GM06990 (cell line): Measurements from ENCODE around the gene SIAH3.

Experiments used
- DNase-seq: peaks from one replicate; pipeline ENCODE4 v3.0.0-alpha.2; 2011; ENCODE audit not compliant: insufficient read length; ENCODE audit errors: extremely low read depth
- H3K27me3 ChIP-seq: replicated peaks from 2 replicates; pipeline ENCODE4 v1.6.0; 2011; ENCODE audit warnings: low read length; ENCODE audit not compliant: control insufficient read depth, insufficient read depth
- H3K36me3 ChIP-seq: 2 replicates; pipeline ENCODE4 v1.5.1; 2011; ENCODE audit warnings: low read length; ENCODE audit not compliant: control insufficient read depth, insufficient read depth
- H3K4me3 ChIP-seq: replicated peaks from 2 replicates; pipeline ENCODE4 v1.5.1; 2011; ENCODE audit warnings: low read depth, mild to moderate bottlenecking, control low read depth, low read length
- CTCF ChIP-seq: IDR thresholded peaks from 2 replicates; pipeline ENCODE4 v1.5.1; 2011; ENCODE audit warnings: low read length, control low read depth, mild to moderate bottlenecking, inconsistent platforms; ENCODE audit not compliant: insufficient read depth, poor library complexity, severe bottlenecking

SIAH3 gene

GRCh38 chr13:45779901-45780300, 71.7 kb downstream of the SIAH3 start:
- no peaks in the 10 kb centered on the region for H3K27me3 ChIP-seq
- no peak overlapping the region for H3K4me3 ChIP-seq

GRCh38 chr13:45778882-45779281, 72.7 kb downstream of the SIAH3 start:
- H3K4me3 ChIP-seq, result no peak overlapping the region
- TF ChIP-seq CTCF, result no peak
- DNase-seq, result no peak
- no peaks in the 10 kb centered on the region for H3K36me3 ChIP-seq
- no peaks in the 10 kb centered on the region for H3K27me3 ChIP-seq

More at GRCh38 chr13:45779901-45780300, 71.7 kb downstream of the SIAH3 start:
- no peaks in the 10 kb centered on the region for H3K36me3 ChIP-seq
- TF ChIP-seq CTCF, result no peak
- no peak for DNase-seq

- Histone ChIP-seq H3K36me3 (no peaks in the 10 kb centered on the region), H3K27me3 (no peaks in the 10 kb centered on the region), H3K4me3 (no peak overlapping the region)
- no peak for DNase-seq
- no peak for TF ChIP-seq CTCF
These were observed 74.8 kb downstream of the SIAH3 start for GRCh38 chr13:45776748-45777147.

- no peak for TF ChIP-seq CTCF
- Histone ChIP-seq H3K36me3 (no peaks in the 10 kb centered on the region), H3K27me3 (no peaks in the 10 kb centered on the region), H3K4me3 (no peak overlapping the region)
- no peak for DNase-seq
These were observed 76.1 kb downstream of the SIAH3 start for GRCh38 chr13:45775401-45775963.

- Histone ChIP-seq H3K27me3 (no peaks in the 10 kb centered on the region), H3K36me3 (no peaks in the 10 kb centered on the region), H3K4me3 (no peak overlapping the region)
- no peak for TF ChIP-seq CTCF
- DNase-seq, result no peak
These were observed 77.6 kb downstream of the SIAH3 start for GRCh38 chr13:45773944-45774343.

- DNase-seq, result no peak
- no peak for TF ChIP-seq CTCF
- Histone ChIP-seq H3K36me3 (no peaks in the 10 kb centered on the region), H3K27me3 (no peaks in the 10 kb centered on the region), H3K4me3 (no peak overlapping the region)
These were observed 78.3 kb downstream of the SIAH3 start for GRCh38 chr13:45773236-45773635.
